GM12874 (cell line): ENCODE results near the gene RNF20.

ENCODE experiments used
- TF ChIP-seq, protein P1 (sequence below): IDR thresholded peaks from 2 replicates; pipeline ENCODE4 v1.5.1; 2011; ENCODE audit warnings: low read depth, mild to moderate bottlenecking, control low read depth, low read length, moderate library complexity; ENCODE audit not compliant: insufficient read depth

RNF20 gene

GRCh38 chr9:101533334-101534204 lies at the start of gene RNF20:
Gene RNF20 (plus strand): TSS chr9:101533853. CDS start chr9:101535424, 1,571 bp downstream.
- TF ChIP-seq, protein P1, sequence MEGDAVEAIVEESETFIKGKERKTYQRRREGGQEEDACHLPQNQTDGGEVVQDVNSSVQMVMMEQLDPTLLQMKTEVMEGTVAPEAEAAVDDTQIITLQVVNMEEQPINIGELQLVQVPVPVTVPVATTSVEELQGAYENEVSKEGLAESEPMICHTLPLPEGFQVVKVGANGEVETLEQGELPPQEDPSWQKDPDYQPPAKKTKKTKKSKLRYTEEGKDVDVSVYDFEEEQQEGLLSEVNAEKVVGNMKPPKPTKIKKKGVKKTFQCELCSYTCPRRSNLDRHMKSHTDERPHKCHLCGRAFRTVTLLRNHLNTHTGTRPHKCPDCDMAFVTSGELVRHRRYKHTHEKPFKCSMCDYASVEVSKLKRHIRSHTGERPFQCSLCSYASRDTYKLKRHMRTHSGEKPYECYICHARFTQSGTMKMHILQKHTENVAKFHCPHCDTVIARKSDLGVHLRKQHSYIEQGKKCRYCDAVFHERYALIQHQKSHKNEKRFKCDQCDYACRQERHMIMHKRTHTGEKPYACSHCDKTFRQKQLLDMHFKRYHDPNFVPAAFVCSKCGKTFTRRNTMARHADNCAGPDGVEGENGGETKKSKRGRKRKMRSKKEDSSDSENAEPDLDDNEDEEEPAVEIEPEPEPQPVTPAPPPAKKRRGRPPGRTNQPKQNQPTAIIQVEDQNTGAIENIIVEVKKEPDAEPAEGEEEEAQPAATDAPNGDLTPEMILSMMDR = no peak

DNA sequence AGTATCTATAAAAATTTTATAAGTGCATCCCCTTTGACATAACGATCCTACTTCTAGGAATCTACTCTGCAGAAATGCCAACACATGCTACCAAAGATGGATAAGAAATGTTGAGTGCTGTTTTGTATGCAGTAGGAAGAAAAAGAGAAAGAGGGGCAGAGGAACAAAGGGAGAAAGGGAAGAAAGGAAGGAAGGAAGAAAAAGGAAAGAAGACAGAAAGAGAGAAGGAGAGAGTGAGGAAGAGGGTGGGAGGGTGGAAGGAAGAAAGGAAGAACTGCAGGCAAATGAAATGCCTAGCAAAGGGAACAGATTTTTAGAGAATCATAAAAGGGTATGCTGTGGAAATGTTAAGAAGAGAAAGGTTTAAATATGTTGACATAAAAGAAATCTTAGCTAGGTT lies 49.6 kb upstream of the RNF20 start:
- TF ChIP-seq, protein P1 = no peak

DNA sequence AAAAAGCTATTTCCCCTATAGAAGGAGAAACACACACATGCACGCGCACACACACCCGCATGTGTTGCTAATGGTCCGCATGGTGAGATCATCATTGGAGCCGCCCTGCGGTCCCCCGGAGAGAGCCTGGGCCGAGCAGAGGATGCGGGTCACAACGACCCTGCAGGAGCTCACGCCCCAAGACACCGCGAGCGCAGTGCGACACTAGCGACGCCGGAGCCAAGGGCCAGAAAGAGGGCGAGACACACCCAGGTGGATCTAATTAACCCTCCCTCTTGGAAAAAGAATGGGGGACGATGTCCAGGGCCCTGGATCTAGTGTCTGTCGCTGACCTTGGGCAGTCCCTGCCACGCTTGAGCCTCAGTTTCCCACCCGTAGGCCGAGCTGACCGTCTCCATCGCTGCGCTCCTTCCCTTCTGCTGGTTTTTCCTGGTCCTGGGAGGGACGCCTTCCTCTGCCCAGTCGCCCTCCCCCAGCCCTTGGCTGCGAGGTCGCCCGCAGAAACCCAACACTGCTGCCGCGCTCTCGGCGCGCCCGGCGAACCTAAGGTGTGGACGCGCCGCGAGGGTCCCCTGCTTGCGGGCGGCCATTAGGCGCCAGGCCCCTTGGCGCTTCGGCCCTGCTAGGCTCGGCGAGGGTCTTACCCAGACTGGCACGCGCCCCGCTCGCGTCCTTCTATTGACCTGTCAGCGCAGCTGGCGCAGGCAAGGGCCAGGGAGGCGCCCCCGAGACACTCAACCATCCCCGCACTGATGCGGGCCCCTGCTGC lies 47.5 kb upstream of the RNF20 start:
- TF ChIP-seq, protein P1 = no peak

DNA sequence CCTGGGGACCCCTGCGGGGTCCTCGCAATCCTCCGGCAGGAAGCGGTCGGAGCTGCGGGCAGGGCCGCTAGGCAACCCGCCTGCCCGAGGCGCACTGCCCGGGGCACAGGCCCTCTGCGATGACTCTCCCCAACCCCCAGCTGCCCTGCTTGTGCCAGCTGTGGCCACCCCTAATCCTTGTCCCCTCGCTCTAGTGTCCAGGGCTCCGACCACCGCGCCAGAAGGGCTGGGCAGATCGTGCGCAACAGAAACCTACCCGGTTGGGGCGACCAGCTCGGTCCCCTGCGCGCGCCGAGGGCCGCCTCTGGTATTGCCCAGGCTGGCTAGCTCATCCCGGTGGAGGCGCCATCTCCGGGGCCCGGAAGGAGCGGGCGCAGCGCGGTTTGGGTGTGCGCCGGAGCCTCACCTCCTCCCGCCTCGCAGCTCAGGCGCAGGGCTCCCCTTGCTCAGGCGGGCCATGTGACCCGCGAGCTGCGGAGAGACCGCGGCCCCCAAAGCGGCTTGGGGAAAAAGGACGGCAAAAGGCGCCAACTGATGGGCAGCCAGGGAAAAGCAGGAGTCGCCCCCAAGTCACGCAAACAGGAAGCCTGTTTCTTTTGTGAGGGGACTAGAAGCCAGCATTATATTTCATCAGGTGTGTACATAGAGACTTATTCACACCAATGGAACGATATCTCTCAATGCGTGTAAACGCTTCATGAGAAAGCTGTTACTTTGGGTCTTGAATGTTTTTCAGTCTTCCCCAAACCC lies 46.8 kb upstream of the RNF20 start:
- TF ChIP-seq, protein P1 = no peak

- TF ChIP-seq, protein P1 = no peak
Measured at GRCh38 chr9:101487443-101487840, 46.2 kb upstream of the RNF20 start.

- TF ChIP-seq, protein P1 = no peak
Measured at GRCh38 chr9:101495810-101496209, 37.8 kb upstream of the RNF20 start.

DNA sequence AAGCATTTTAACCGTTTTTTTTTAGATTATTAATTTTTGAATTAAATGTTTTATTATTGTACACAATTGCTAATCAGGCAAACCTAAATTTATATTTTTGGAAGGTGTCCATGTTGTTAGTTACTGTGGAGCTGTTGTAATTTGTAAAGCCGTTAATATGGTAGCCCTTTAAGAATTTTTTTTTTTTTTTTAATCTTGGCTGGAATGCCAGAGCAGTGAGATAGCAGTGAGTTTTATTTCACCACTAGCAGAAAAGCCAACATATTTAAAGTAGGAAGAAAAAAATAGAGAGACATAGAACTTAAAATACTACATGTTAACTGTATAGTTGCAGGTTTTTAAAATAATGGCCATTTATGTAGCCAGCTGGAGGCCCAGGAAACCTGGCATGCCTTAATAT lies 35.3 kb upstream of the RNF20 start:
- TF ChIP-seq, protein P1 = no peak
